Measurements from ENCODE around the gene TNRC18.
"Not testable (repeated sequence)": the region's sequence is repeated elsewhere in the genome, so short reads cannot be mapped to it uniquely, and the experiment has no call there.

The TNRC18 gene

DNA sequence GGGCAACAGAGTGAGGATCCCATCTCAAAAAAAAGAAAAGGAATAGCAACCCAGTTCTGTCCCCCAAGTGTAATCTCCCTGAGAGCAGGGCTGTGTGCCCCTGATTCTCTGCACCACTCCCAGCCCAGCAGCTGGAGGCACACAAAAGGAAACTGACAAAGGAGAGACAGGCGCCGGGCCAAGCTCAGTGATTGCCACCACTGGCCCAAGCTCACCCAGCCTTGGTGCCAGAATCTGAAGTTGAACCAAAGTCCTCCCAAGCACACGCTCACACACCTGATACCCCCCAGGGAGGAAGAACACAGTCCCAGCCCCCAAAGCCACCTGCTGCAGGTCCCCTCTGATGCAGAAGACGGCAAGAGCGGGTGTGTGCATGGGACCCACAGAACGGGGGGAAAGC is 50.3 kb downstream of the TNRC18 start:
- TF ChIP-seq, protein P1, sequence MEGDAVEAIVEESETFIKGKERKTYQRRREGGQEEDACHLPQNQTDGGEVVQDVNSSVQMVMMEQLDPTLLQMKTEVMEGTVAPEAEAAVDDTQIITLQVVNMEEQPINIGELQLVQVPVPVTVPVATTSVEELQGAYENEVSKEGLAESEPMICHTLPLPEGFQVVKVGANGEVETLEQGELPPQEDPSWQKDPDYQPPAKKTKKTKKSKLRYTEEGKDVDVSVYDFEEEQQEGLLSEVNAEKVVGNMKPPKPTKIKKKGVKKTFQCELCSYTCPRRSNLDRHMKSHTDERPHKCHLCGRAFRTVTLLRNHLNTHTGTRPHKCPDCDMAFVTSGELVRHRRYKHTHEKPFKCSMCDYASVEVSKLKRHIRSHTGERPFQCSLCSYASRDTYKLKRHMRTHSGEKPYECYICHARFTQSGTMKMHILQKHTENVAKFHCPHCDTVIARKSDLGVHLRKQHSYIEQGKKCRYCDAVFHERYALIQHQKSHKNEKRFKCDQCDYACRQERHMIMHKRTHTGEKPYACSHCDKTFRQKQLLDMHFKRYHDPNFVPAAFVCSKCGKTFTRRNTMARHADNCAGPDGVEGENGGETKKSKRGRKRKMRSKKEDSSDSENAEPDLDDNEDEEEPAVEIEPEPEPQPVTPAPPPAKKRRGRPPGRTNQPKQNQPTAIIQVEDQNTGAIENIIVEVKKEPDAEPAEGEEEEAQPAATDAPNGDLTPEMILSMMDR (conservative IDR thresholded peaks at IDR 0.05; ENCODE audit: control insufficient read depth, insufficient read depth, low read depth, low read length), result no peak
- H3K4me3 ChIP-seq (ENCODE audit: control insufficient read depth, low read depth, low read length), result no peak overlapping the region
- DNase-seq (ENCODE audit: low read depth), result no peak

DNA sequence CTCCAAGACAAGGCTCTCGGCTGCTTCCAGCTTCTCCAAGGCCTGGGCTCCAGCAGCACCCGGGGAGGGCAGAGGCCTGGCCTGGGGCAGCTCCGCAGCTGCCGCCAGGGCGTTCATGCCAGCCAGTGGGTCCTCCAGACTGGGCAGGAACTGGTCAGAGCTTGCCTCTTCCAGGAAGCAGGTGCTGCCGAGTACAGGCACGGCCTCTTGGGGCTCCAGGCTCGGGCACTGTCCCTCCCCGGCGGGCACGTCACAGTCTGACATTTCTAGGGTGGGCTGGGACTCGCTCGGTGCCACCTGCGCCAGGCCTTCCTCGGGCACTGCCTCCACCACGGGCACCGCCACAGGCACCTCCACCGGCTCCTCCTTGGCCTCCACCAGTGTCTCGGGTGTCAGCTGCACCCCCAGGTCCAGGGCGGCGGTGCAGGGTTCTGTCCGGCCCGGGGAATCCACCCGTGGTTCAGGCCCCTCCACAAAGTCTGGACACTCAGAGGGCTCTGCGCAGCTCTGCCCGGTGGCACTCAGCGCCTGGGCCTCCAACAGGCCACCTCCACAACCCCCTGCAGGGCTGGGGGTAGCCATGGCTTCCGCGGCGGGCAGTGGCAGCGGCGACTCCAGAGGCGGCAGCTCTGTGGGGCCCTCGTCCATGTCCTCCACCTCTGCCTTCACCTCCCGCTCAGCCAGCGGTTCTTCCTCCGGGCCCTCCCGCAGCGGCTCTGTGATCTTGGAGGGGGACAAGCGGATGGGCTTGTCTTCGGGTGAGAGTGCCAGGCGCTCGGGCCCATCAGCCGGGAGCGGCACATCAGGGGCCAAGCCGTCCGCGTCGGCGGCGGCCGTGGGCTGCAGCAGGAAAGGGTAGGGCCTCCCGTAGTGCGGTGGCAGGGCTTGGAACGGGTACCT is 52.9 kb downstream of the TNRC18 start:
- no peak for DNase-seq (ENCODE audit: low read depth)
- TF ChIP-seq, protein P1 (conservative IDR thresholded peaks at IDR 0.05; ENCODE audit: control insufficient read depth, insufficient read depth, low read depth, low read length), result no peak
- H3K4me3 ChIP-seq (ENCODE audit: control insufficient read depth, low read depth, low read length), result no peak overlapping the region

DNA sequence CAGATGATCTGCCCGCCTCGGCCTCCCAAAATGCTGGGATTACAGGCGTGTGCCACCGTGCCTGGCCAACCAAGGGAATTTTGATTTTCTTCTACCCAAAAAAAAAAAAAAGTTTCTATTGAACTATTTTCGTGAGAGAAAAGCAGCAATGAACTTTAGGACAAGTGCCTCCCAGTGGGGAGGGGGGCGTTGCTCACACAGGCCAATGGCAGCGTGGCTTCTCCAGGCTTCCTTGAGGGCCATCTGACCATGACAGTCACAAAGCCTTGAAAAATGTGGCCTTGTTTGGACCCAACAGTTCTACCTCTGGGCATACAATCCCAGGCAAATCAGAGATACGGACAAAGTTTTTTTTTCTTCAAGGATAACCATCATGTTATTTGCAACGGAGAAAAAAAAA is 56.0 kb downstream of the TNRC18 start:
- no peak for DNase-seq (ENCODE audit: low read depth)
- TF ChIP-seq, protein P1 (conservative IDR thresholded peaks at IDR 0.05; ENCODE audit: control insufficient read depth, insufficient read depth, low read depth, low read length), result no peak
- H3K4me3 ChIP-seq (ENCODE audit: control insufficient read depth, low read depth, low read length), result no peak overlapping the region

DNA sequence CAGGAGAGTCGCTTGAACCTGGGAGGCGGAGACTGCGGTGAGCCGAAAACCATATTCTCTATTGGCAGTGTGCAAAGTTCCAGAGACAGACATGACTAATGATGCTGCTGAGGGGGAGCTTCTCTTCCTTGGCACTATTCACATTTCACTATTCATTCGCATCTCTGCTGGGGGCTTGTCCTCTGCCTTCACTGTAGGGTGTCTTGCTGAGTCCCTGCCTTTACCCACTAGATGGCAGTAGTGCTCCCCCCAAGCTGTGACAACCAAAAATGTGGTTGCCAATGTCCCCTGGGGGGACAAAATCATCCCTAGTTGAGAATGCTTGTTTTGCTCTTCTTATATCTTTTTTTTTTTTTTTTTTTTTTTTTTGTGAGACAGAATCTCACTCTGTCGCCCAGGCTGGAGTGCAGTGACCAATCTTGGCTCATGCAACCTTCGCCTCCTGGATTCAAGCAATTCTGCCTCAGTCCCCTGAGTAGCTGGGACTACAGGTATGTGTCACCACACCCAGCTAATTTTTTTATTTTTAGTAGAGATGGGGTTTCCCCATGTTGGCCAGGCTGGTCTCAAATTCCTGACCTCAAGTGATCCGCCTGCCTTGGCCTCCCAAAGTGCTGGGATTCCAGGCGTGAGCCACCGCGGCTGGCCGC is 57.5 kb downstream of the TNRC18 start:
- TF ChIP-seq, protein P1 (conservative IDR thresholded peaks at IDR 0.05; ENCODE audit: control insufficient read depth, insufficient read depth, low read depth, low read length), result peak; percentile 97
- H3K4me3 ChIP-seq (ENCODE audit: control insufficient read depth, low read depth, low read length), result not testable (repeated sequence)
- DNase-seq (ENCODE audit: low read depth), result peak; percentile 90

DNA sequence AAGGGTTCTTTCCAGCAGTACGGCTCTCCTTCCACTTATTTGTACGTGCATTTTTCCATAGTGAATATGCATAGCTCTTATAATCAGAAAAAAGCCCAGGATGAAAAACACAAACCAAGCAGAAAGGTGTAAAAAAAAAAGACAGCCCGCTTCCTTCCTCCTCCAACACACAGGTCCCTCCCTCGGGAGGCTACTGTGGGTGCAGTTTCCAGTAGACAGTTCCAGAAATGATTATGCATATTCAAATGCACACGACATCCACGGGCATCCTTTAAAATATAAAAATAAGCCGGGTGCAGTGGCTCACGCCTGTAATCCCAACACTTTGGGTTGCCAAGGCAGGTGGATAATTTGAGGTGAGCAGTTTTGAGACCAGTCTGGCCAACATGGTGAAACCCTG is 59.9 kb downstream of the TNRC18 start:
- DNase-seq (ENCODE audit: low read depth), result no peak
- TF ChIP-seq, protein P1 (conservative IDR thresholded peaks at IDR 0.05; ENCODE audit: control insufficient read depth, insufficient read depth, low read depth, low read length), result no peak
- no peak overlapping the region for H3K4me3 ChIP-seq (ENCODE audit: control insufficient read depth, low read depth, low read length)

DNA sequence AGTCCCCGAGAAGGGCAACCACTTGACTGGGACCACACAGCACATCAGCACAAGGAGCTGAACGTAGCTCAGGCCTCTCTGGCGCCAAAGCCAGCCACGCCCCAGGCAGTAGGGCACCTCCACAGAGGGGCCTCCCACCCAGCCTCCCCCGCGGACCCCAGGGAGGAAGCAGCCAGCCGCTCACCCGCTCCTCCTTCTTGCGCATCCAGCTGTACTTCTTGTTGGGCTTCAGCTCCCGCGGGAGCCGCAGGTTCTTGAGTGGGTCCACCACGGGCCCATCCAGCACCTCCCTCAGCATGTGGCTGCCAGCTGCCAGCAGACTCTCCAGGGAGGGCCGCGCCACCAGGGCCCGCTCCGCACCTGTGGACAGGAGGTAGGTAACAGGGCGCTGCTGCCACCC is 61.2 kb downstream of the TNRC18 start:
- no peak for DNase-seq (ENCODE audit: low read depth)
- H3K4me3 ChIP-seq (ENCODE audit: control insufficient read depth, low read depth, low read length), result no peak overlapping the region

More for the DNA sequence above, 61.2 kb downstream of the TNRC18 start:
- TF ChIP-seq, protein P1 (conservative IDR thresholded peaks at IDR 0.05; ENCODE audit: control insufficient read depth, insufficient read depth, low read depth, low read length), result no peak

Measured in fibroblast of mammary gland (primary cell).